Measurements from ENCODE around the gene ERBB2. TPM values are rescaled to one million over a fixed set of nuclear protein-coding genes. Genes with fewer than 3 reads are reported as not detected.
A peak's percentile ranks its signal among the peaks of the same experiment; 100 is the strongest.

The ERBB2 gene
- total and polyA plus RNA-seq, 9 of the 15 experiments (the other 6 are each of a cell fraction or from before 2014, with no cell fraction given) = 0.74 to 5.6 (median 3.3) TPM

GRCh38 chr17:39729280-39729851 lies 29.5 kb downstream of the ERBB2 start:
- BruUV-seq (replicated peaks) = no TSS peak
- ATAC-seq (no peak), FAIRE-seq (peak; percentile 78), DNase-seq (ENCODE audit: extremely low read depth in 1 of 4, low spot score in 3 of 4) (no peak)
- peaks cover 14% of the 10 kb centered on the region for H3K79me2 ChIP-seq (ENCODE audit: control insufficient read depth, insufficient read depth, low read length)
- H3K4me1 ChIP-seq (replicated peaks in 1 of 2; ENCODE audit: control insufficient read depth in 2 of 2, insufficient read depth in 2 of 2, low read length in 2 of 2) = peaks cover 11 to 40% of the 10 kb centered on the region in 2 experiments; a peak in 4 of 5 replicates
- in situ Hi-C loops (cut with MboI) (no loop called here), intact Hi-C loops (cut with micrococcal nuclease) (no loop called here)
- H3K9ac ChIP-seq (ENCODE audit: insufficient read depth in 1 of 2, low read depth in 2 of 2, low read length in 2 of 2) = peak overlapping the region; percentile 85 to 97
- ChIA-PET POLR2A (interaction anchor here (0.6 to 1.8 kb wide), 9 partner anchors 10 to 166 kb away, joined by 3 to 5 read pairs (median 4); partner anchors contain the start of gene PGAP3), CTCF (ENCODE audit: low intra/inter-chr PET ratio) (interaction anchor here (0.7 to 1.6 kb wide), 2 partner anchors 25 to 60 kb away, joined by 3 to 9 read pairs; no protein-coding TSS in a partner anchor)
- H2AFZ ChIP-seq (ENCODE audit: low read depth, low read length) = no peak overlapping the region
- H3K4me2 ChIP-seq (ENCODE audit: insufficient read depth, low read length) = peak overlapping the region; percentile 94
- peak overlapping the region; percentile 74 for H3K4me3 ChIP-seq
- H3K9me3 ChIP-seq (replicated peaks; ENCODE audit: control insufficient read depth, insufficient read depth, low read depth, low read length) = no peaks in the 10 kb centered on the region
- H3K27ac ChIP-seq (ENCODE audit: extremely low read depth, low read depth, low read length) = peak overlapping the region; percentile 87
- peaks cover 22% of the 10 kb centered on the region; the same call in 1 of the 3 replicates for H3K36me3 ChIP-seq (ENCODE audit: control insufficient read depth, insufficient read depth, low read length)
- no peaks in the 10 kb centered on the region for H3K27me3 ChIP-seq (ENCODE audit: control insufficient read depth in 2 of 2, insufficient read depth in 2 of 2, low read length in 2 of 2)
- H3K9me1 ChIP-seq (ENCODE audit: control insufficient read depth, insufficient read depth, low read length) = no peaks in the 10 kb centered on the region
- WGBS (ENCODE audit: insufficient coverage, low coverage, missing lambda C conversion rate) = 57% methylated on average over 6 of the region's 6 CpGs
- H4K20me1 ChIP-seq (replicated peaks; ENCODE audit: control insufficient read depth, insufficient read depth, low read length) = no peaks in the 10 kb centered on the region
- TF ChIP-seq CTCFL (IDR thresholded peaks at IDR 0.05; ENCODE audit: borderline replicate concordance, insufficient read depth, low read depth, low read length, poor library complexity, severe bottlenecking) (no peak), MBD1 (CRISPR knock-in tag; IDR thresholded peaks at IDR 0.05) (no peak), MYC (IDR thresholded peaks at IDR 0.05; ENCODE audit: low read depth, low read length) (no peak), MYC (CRISPR knock-in tag; IDR thresholded peaks at IDR 0.05; ENCODE audit: borderline replicate concordance, low read depth) (no peak), ZNF586 (CRISPR knock-in tag; conservative IDR thresholded peaks at IDR 0.05) (no peak), RBM39 (optimal IDR thresholded peaks at IDR 0.05; ENCODE audit: low read depth, low read length) (no peak), SMARCA4 (IDR thresholded peaks at IDR 0.05) (no peak), TAF7 (tag; IDR thresholded peaks at IDR 0.05) (no peak), ZNF57 (CRISPR knock-in tag; IDR thresholded peaks at IDR 0.05) (no peak), ZBTB26 (CRISPR knock-in tag; IDR thresholded peaks at IDR 0.05) (no peak), DACH1 (IDR thresholded peaks at IDR 0.05; ENCODE audit: partially characterized antibody) (no peak), ZFX (CRISPR knock-in tag; IDR thresholded peaks at IDR 0.05) (no peak), JUN (IDR thresholded peaks at IDR 0.05; ENCODE audit: borderline replicate concordance, low read depth, low read length) (no peak), JUN (CRISPR knock-in tag; IDR thresholded peaks at IDR 0.05; ENCODE audit: borderline replicate concordance) (no peak), MTA3 (IDR thresholded peaks at IDR 0.05; ENCODE audit: borderline replicate concordance) (no peak), YY1 (IDR thresholded peaks at IDR 0.05; ENCODE audit: borderline replicate concordance in 1 of 3, control insufficient read depth in 1 of 3, extremely low read depth in 1 of 3, insufficient read depth in 3 of 3, insufficient read length in 1 of 3, insufficient replicate concordance in 2 of 3, low read depth in 1 of 3, low read length in 2 of 3) (no peak), HDAC1 (IDR thresholded peaks at IDR 0.05) (no peak), COPS2 (conservative IDR thresholded peaks at IDR 0.05) (no peak)
